Smooth muscle cell of the brain vasculature (primary cell): ENCODE data around the gene PKP3.
"Not testable (repeated sequence)": the region's sequence is repeated elsewhere in the genome, so short reads cannot be mapped to it uniquely, and the experiment has no call there.

Source experiments
- DNase-seq: peaks from one replicate; pipeline ENCODE4 v3.0.0-alpha.2; 2012; ENCODE audit warnings: low read depth, low spot score

PKP3 gene

DNA sequence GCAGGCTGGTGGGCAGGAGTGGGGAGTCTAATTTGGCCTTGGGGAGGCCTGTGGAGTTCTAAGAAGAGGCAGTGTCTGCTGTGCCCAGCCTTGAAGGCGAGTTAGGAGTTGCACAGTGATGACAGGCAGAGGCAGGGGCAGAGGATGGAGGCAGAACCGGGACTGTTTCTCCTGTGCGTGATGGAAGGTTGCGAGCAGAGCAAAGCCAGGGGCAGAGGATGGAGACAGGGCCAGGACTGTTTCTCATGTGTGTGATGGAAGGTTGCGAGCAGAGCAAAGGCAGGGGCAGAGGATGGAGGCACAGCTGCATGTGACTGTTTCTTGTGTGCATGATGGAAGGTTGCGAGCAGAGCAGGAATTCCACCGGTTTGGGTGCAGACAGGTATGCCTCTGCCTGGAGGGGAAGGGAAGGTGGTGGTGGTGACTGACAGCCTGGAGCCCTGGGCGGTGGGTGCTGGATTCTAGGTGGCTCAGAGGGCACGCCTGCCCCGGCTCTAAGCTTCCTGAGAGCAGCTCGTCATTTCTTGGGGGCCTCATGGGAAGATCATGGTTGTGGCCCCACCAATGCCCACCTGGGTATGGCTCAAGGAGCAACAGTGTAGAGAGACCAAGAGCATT lies 16.0 kb upstream of the PKP3 start:
- DNase-seq, result no peak

DNA sequence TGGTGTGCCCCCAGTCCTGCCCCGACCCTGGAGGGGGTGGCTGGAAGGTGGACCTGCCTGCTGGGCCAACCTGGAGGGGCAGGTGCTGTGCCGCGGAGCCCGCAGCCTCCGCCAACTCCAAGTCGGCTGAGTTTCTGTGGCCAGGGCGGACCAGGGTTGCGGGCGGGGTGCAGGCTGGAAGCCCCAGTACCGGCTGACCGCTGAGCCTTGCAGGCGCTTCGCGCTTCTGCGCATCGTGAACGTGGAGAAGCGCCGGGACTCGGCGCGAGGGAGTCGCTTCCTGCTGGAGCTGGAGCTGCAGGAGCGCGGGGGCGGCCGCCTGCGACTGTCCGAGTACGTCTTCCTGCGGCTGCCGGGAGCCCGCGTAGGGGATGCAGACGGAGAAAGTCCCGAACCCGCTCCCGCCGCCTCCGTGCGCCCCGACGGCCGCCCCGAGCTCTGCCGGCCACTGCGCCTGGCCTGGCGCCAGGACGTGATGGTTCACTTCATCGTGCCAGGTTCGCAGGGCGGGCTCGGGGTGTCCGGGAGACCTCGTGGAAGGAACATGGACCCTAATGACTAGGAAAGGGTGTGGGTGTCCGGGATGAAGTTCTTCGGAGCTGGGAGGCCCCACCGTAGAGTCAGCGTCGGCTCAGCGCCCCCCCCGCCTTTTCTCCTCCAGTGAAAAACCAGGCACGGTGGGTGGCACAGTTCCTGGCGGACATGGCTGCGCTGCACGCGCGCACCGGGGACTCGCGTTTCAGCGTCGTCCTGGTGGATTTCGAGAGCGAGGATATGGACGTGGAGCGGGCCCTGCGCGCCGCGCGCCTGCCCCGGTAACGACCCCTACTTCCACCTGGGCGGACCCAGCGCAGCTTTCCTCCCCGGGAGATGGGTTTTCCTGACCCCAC lies 14.6 kb upstream of the PKP3 start:
- no peak for DNase-seq

GRCh38 chr11:380095-380480 lies 13.9 kb upstream of the PKP3 start:
- no peak for DNase-seq

DNA sequence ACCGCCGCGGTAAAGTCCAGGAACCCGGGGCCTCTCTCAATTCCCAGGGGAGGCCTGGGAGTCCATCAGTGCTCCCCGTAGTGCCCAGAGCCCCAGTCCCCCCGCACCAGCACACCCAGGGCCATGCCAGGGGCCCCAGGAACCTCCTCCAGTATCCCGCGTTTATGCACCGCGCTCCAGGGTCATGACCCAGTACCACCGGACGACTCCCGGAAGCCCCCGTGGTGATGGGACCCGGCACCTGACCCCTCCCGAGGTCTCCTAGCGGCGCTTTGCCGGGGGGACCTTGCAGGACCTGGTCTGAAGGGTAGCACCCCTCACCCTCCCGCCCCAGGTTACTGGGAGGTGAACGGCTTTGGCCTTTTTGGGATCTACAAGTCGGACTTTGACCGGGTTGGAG lies 13.5 kb upstream of the PKP3 start:
- DNase-seq, result no peak

- no peak for DNase-seq
Observed at GRCh38 chr11:380996-381395, 13.0 kb upstream of the PKP3 start.

- DNase-seq, result no peak
Observed at GRCh38 chr11:381501-382072, 12.4 kb upstream of the PKP3 start.

DNA sequence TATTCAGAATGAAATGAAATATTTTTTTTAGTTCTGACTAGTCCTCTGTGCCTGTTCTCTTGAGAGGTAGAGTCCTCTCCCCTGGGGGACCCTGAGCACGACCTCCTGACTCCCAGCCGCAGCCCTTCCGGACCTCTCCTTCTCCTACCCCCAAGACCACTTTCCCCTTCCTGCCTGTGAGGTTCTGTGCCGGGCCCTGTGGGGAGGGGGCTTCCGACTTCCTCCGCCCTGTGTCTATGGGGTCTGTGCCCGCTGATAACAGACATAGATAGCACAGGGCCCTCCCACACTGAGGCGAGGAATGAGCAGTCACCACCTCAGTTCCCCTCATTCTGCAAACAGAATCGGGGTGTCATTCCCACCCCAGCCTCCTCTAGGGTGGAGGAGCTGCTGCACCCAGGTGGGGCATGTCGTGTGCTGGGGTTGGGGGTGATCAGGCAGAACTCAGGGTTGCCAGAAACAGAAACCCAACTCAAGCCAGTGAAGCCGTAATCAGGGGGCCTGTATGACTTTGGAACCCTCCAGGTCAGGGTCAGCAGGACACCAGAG lies 11.9 kb upstream of the PKP3 start:
- DNase-seq, result no peak

GRCh38 chr11:383431-383830 lies 10.6 kb upstream of the PKP3 start:
- DNase-seq, result no peak

- DNase-seq, result no peak
Observed at GRCh38 chr11:384511-384910, 9.5 kb upstream of the PKP3 start.

GRCh38 chr11:385594-386351 lies 8.2 kb upstream of the PKP3 start:
- no peak for DNase-seq

GRCh38 chr11:386483-386882 lies 7.5 kb upstream of the PKP3 start:
- DNase-seq, result no peak

DNA sequence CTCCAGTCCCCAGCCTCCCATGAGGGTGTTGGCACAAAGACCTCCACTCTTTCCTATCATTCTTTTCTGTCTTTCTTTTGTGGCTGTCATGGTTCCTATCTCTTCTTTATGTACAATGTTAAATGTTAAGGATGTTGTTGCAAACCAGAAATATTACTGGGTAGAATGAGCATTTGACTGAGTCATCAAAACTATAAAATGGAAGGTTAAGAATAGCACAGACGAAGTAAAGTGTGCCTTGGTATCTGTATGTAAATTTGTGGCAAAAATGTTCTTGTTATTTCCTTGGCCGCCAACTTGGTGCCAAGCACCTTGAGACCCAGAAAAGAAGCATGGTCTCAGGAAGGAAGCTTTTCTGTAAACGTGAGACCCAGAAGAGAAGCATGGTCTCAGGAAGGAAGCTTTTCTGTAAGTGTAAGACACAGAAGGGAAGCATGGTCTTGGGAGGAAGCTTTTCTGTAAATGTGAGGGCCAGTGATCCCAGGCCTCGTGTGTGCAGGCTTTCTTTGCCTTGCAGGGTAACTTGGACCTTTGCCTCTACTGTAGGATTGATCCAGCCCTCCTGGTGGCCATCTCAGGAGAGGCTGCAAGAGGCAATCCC lies 6.7 kb upstream of the PKP3 start:
- DNase-seq, result no peak

DNA sequence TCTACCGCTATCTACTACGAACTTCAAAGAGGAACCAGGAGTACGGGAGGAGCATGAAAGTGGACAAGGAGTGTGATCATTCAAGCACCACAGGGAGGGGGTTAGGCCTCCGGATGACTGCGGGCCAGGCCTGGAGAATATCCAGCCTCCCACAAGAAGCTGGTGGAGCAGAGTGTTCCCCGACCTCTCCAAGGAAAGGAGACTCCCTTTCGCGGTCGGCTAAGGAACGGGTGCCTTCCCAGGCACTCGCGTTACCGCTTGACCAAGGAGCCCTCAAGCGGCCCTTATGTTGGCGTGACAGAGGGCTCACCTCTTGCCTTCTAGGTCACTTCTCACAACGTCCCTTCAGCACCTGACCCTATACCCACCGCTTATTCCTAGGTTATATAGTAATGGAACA lies 4.6 kb upstream of the PKP3 start:
- DNase-seq, result not testable (repeated sequence)

- no peak for DNase-seq
Observed at GRCh38 chr11:390175-390574, 3.8 kb upstream of the PKP3 start.

DNA sequence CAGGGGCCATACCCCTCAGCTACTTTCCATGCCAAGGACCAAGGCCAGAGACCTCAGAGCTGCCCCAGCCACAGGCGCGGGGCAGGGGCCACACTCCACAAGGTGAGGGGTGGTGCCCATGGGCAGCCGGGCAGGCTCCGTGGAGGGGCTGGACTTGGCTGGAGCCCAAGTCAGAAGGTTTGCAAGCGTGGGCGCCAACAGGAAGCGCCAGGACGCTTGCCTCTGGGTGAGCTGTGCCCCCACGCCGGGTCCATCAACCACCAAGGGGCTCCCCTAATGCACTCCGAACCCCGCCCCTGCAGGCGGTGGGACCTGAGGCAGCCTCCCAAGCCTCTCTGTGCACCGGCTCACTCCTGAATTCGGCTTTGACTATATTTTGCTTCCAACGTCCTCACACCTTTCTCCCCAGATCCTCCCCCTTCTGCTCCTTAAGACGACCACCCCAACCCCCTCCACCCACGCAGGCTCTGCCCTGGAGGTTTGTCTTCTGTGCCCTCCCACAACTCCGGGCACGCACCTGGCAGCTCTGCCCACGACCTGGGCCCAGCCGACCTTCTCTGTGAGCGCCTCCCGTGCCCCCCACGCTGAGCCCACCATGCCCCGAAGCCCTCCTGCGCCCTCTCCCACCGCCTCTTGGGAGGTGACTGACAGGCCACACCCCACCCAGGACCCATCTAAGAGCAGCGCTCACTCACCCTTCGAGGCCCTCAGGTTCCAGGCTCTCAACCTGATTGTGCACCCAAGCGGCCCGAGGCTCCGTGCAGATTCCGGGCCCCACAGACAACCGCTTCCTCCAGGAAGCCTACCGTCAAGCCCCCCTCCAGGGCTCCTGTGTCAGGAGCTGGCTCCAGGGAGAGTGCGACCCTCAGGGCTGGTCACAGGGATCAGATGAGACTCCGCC lies 2.6 kb upstream of the PKP3 start:
- DNase-seq, result no peak

GRCh38 chr11:392102-392777 lies 1.8 kb upstream of the PKP3 start:
- no peak for DNase-seq

DNA sequence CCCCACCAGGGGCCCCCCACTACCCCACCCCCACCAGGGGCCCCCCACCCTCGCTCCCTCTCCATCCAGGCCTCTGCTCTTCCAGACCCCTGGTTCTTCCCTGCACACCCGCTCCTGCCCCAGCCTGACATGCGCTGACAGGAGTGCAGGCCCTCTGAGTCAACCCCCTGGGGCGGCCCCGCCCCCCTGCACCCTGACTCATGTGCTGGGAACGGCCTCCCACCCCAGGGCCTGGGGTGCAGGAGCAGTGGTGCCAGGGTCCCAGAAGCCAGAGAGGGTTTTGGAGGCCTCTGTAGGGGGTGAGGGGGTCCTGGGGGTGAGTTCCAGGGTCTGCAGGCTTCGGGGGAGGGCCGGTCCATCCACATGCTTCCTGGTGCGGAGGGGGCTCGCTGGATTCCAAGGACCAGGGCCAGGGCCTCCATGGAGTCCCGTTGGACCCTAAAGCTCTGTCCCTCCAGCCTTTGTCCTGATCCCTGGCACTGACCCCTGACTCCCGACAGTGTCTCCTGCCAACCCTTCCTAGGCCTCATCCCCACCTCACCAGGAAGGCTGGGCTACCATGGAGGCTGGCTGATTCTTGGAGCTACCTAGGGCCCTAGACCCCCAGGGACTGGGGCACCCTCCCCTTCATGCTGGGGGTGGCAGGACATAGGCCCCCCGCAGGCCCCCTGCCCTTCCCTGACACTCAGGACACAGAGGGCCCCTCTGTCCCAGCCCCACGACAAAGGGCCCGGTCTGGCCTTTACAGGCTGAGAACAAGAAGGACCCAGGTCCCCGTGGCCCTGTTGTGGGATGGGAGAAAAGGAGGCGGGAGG lies 583 bp upstream of the PKP3 start:
- no peak for DNase-seq

DNA sequence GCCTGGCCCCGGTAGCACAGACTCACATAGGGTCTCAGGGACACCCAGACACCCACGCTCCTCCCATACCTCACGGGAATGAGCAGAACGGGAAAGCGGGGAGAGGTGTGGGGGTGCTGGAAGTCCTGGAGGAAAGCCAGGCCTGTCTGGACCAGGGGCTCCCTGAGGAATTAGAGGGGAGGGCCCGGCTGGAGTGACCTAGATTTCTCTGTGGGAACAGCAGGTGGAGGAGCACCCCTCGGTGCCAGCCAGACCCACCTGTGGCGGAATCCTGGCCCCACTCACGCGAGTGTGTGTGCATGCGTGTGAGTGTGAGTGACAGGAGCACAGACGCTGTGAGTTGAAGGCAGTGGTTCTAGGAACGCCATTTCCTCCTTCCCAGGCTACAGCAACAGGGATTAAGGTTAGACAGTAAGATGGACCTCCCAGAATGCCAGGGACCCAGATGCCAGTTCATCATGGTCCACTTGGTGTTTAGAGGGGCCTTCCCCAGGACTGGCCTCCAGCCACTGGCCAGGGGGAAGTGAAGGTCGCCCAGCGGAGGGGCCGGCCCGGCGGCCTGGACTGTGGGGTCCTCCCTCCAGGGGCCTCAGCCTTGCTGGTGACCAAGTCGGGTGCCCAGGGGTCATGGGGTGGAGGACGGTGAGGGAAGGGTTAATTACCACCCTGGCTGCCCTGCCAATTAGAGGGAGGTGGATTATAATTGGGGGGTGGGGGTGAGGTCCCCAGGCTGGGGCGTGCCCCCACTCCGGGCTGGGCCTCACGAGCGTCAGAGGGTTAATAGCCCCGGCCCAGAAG lies 1.0 kb downstream of the PKP3 start:
- DNase-seq, result no peak
